ENCODE data around the gene KIRREL3. TPM values are rescaled to one million over a fixed set of nuclear protein-coding genes. Genes with fewer than 3 reads are reported as not detected.

Gene KIRREL3
- total and polyA plus RNA-seq, 9 donors: 0.25 to 5.3 (median 0.48) TPM

DNA sequence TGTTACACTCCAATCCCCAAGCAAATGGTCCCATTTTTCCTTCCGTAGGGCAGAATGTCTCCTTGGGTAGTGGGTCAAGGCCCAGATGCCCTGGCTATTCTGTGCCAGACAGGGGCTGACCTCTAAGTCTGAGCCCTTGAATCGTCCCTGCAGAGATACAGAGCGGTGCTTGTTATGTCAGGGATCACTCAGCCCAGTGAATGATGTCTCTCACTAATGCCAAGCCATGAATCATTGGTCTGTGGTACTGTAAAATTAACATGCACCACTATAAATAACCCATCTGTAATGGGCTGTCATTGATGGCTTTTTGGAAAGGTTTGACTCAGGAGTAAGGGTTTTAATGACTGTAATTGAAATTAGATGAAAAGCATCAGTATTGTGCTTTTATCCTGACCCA is 35.3 kb upstream of the KIRREL3 start:
- Histone ChIP-seq H3K36me3 (no peaks in the 10 kb centered on the region), H3K4me1 (ENCODE audit: insufficient read depth) (no peaks in the 10 kb centered on the region), H3K27me3 (no peaks in the 10 kb centered on the region), H3K9me3 (no peaks in the 10 kb centered on the region), H3K4me3 (no peak overlapping the region), H3K27ac (no peak overlapping the region)
- intact Hi-C loops (cut with DNase I): no loop called here
- no peak for TF ChIP-seq EP300 (IDR thresholded peaks at IDR 0.05)
- no peak for DNase-seq
- WGBS, 3 donors: 76 to 83% (median 81%) methylated on average over 3 of the region's 3 CpGs

DNA sequence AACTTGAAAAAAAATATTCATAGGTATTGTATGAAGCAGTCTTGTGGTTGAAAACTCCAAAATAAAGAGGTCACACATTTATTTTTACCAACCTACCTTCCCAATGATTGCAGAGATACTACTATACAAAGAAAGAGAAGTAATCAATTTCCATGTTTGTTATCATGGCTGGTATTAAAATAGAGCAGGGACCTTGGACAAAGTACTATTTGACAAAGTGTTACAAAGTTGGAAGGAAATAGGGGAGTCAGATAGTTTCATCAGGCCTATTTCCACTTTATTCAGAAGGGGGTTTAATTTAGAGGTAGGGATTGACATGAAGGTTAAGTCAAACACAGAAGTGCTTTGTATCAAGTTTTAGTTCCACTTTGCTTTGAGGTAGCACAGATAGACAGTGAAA is 34.4 kb upstream of the KIRREL3 start:
- no peak overlapping the region for H3K27ac ChIP-seq
- H3K27me3 ChIP-seq: no peaks in the 10 kb centered on the region
- H3K4me3 ChIP-seq: no peak overlapping the region
- H3K36me3 ChIP-seq: no peaks in the 10 kb centered on the region
- no peaks in the 10 kb centered on the region for H3K4me1 ChIP-seq (ENCODE audit: insufficient read depth)
- TF ChIP-seq, protein P1, sequence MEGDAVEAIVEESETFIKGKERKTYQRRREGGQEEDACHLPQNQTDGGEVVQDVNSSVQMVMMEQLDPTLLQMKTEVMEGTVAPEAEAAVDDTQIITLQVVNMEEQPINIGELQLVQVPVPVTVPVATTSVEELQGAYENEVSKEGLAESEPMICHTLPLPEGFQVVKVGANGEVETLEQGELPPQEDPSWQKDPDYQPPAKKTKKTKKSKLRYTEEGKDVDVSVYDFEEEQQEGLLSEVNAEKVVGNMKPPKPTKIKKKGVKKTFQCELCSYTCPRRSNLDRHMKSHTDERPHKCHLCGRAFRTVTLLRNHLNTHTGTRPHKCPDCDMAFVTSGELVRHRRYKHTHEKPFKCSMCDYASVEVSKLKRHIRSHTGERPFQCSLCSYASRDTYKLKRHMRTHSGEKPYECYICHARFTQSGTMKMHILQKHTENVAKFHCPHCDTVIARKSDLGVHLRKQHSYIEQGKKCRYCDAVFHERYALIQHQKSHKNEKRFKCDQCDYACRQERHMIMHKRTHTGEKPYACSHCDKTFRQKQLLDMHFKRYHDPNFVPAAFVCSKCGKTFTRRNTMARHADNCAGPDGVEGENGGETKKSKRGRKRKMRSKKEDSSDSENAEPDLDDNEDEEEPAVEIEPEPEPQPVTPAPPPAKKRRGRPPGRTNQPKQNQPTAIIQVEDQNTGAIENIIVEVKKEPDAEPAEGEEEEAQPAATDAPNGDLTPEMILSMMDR (IDR thresholded peaks at IDR 0.05): no peak
- no peak for TF ChIP-seq POLR2A (IDR thresholded peaks at IDR 0.05)
- no peak for DNase-seq
- H3K9me3 ChIP-seq: no peaks in the 10 kb centered on the region
- intact Hi-C loops (cut with DNase I): no loop called here

DNA sequence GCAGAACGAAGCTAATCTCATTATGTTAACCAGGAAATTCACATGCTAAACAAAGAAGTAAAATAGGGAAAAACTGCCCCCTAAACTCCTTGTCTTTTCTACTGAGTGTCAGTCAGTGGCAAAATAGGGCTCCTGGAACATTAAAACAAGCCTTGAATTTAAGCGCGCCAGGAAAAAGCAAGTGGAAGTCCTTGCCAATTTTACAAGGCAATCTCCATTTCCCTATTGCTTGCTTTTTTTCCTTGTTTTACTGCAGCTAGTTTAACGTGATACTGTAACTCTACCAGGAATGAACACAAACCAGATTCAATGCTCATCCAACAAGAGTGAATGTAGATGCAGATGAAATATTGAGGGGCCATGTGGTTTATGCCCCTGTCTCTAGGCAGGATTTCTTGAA is 28.1 kb upstream of the KIRREL3 start:
- H3K4me3 ChIP-seq: no peak overlapping the region
- no peaks in the 10 kb centered on the region for H3K4me1 ChIP-seq (ENCODE audit: insufficient read depth)
- H3K27ac ChIP-seq: no peak overlapping the region
- TF ChIP-seq EP300 (IDR thresholded peaks at IDR 0.05) (no peak), POLR2A (IDR thresholded peaks at IDR 0.05) (no peak)
- TF ChIP-seq, protein P1 (IDR thresholded peaks at IDR 0.05): no peak
- no peaks in the 10 kb centered on the region for H3K36me3 ChIP-seq
- no peaks in the 10 kb centered on the region for H3K27me3 ChIP-seq
- 27 to 39% (median 29%) methylated on average over 4 of the region's 4 CpGs for WGBS, 3 donors
- intact Hi-C loops (cut with DNase I): no loop called here
- no peak for DNase-seq
- no peaks in the 10 kb centered on the region for H3K9me3 ChIP-seq

DNA sequence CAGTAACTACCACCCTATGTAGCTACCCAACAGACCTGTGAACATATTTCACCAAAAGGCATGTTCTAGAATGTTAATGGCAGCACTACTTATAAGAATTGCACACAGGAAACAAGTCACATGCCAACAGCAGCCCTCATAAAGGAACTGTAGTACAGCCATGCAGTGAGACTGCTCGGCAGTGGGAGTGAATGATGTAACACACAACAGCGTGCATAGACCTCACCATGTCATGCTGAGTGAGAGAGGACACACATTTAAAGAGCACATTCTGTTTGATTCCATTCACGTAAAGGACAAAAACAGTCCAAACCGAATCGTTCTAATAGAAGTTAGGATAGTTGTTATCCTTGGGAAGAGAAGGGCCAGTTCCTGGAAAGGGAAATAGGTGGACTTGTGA is 27.2 kb upstream of the KIRREL3 start:
- Histone ChIP-seq H3K27me3 (no peaks in the 10 kb centered on the region), H3K9me3 (no peaks in the 10 kb centered on the region), H3K4me3 (no peak overlapping the region), H3K36me3 (no peaks in the 10 kb centered on the region), H3K27ac (no peak overlapping the region), H3K4me1 (ENCODE audit: insufficient read depth) (no peaks in the 10 kb centered on the region)
- intact Hi-C loops (cut with DNase I): no loop called here
- WGBS, 3 donors: 63 to 64% (median 64%) methylated on average over 5 of the region's 5 CpGs
- TF ChIP-seq EP300 (IDR thresholded peaks at IDR 0.05) (no peak), POLR2A (IDR thresholded peaks at IDR 0.05) (no peak)
- TF ChIP-seq, protein P1 (IDR thresholded peaks at IDR 0.05): no peak
- DNase-seq: no peak

DNA sequence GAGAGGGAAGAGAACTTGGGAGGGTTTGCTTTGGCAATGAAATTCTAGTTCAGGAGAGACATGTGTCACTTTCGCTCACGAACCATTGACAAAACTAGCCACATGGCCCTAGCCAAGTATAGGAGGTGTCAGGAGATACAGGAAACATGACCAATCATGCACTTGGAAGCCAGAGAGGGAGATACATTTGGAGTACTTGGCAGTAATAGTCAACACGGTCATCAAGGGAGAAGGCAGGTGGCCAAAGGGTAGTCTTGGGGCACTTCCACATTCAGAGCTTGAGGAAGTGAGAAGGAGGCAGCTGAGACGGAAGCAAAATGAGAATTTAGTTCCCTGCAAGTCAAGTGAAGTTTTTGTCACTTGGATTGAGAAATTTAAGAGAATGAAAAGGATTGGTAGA is 26.4 kb upstream of the KIRREL3 start:
- H3K27ac ChIP-seq: no peak overlapping the region
- WGBS, 3 donors: 66 to 77% (median 75%) methylated on average over 4 of the region's 4 CpGs
- no peaks in the 10 kb centered on the region for H3K9me3 ChIP-seq
- intact Hi-C loops (cut with DNase I): no loop called here
- H3K36me3 ChIP-seq: no peaks in the 10 kb centered on the region
- H3K4me3 ChIP-seq: no peak overlapping the region
- no peaks in the 10 kb centered on the region for H3K4me1 ChIP-seq (ENCODE audit: insufficient read depth)
- no peak for DNase-seq
- H3K27me3 ChIP-seq: no peaks in the 10 kb centered on the region
- TF ChIP-seq POLR2A (IDR thresholded peaks at IDR 0.05) (no peak), EP300 (IDR thresholded peaks at IDR 0.05) (no peak)
- TF ChIP-seq, protein P1 (IDR thresholded peaks at IDR 0.05): no peak

Measured in ovary (tissue), 9 donors.